Upper lobe of left lung (tissue), 4 donors: ENCODE measurements around the gene ARL3.

Source experiments
- POLR2A ChIP-seq, 4 donors: fragments of 450-650 bp; IDR thresholded peaks; one replicate each; pipeline ENCODE4 v1.5.1; 2016 to 2017; ENCODE audit warnings: antibody characterized with exemption in 4 of 4, mild to moderate bottlenecking in 2 of 4
- POLR2AphosphoS5 ChIP-seq, 2 donors: sonication (generic); formaldehyde crosslinking; IDR thresholded peaks; one replicate each; pipeline ENCODE4 v1.5.1; 2017; ENCODE audit warnings: antibody characterized with exemption in 2 of 2

DNA sequence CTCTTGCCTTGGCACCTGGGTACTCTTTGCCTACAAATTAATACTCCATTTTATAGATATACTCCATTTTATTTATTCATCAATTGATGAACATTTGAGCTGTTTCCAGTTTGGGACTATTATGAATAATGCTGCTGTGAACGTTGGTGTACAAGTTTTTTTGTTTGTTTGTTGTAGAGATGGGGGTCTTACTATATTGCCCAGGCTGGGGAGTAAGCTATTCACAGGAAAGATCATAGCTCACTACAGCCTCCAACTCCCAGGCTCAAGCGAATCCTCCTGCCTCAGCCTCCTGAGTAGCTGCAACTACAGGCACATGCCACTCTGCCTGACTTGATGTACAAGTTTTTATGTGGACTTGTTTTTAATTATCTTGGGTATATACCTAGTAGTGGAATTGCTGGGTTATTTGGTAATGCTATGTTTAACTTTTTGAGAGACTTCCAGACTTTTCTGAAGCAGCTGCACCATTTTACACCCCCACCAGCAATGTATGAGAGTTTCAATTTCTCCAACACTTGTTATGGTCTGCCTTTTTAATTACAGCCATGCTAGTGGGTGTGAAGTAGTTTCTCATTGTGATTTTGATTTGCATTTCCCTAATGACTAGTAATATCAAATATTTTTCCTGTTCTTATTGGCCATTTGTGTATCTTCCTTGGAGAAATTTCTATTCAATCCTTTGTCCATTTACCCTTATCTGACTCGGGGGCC lies 45.5 kb upstream of the ARL3 start:
- TF ChIP-seq POLR2A (IDR thresholded peaks at IDR 0.05) (no peak), POLR2AphosphoS5 (IDR thresholded peaks at IDR 0.05) (no peak)
